ENCODE measurements around the gene CCDC33.
A peak's percentile ranks its signal among the peaks of the same experiment; 100 is the strongest.

Gene CCDC33

GRCh38 chr15:74235962-74236361, at the start of gene CCDC33:
TSS of gene CCDC33 (plus strand) at chr15:74236326. CDS start at chr15:74236720, 394 bp downstream.
- no peak for DNase-seq

GRCh38 chr15:74188216-74188615, 47.9 kb upstream of the CCDC33 start:
- no peak for DNase-seq

- no peak for DNase-seq
Measured at GRCh38 chr15:74191798-74192197, 44.3 kb upstream of the CCDC33 start.

GRCh38 chr15:74192751-74193150, 43.4 kb upstream of the CCDC33 start:
- no peak for DNase-seq

GRCh38 chr15:74193299-74193718, 42.8 kb upstream of the CCDC33 start:
- no peak for DNase-seq

GRCh38 chr15:74193905-74194304, 42.2 kb upstream of the CCDC33 start:
- no peak for DNase-seq

GRCh38 chr15:74194572-74195559, 41.3 kb upstream of the CCDC33 start:
- DNase-seq = no peak

- DNase-seq = peak; percentile 59
Measured at GRCh38 chr15:74196175-74196574, 40.0 kb upstream of the CCDC33 start.

GRCh38 chr15:74197176-74197965, 38.8 kb upstream of the CCDC33 start:
- DNase-seq = no peak

GRCh38 chr15:74199297-74199652, 36.9 kb upstream of the CCDC33 start:
- DNase-seq = no peak

GRCh38 chr15:74200412-74200815, 35.7 kb upstream of the CCDC33 start:
- no peak for DNase-seq

- peak; percentile 77 for DNase-seq
Measured at GRCh38 chr15:74200871-74201419, 35.2 kb upstream of the CCDC33 start.

- DNase-seq = no peak
Measured at GRCh38 chr15:74201710-74202420, 34.3 kb upstream of the CCDC33 start.

- DNase-seq = no peak
Measured at GRCh38 chr15:74202452-74203401, 33.4 kb upstream of the CCDC33 start, which contains the start of gene STRA6. TSS of gene STRA6 (minus strand) at chr15:74202787. CDS start at chr15:74202267, 520 bp downstream.

GRCh38 chr15:74203914-74204431, 32.2 kb upstream of the CCDC33 start:
- peak; percentile 62 for DNase-seq

- no peak for DNase-seq
Measured at GRCh38 chr15:74205582-74205947, 30.6 kb upstream of the CCDC33 start.

GRCh38 chr15:74206801-74207281, 29.3 kb upstream of the CCDC33 start:
- DNase-seq = no peak

GRCh38 chr15:74207652-74208440, 28.3 kb upstream of the CCDC33 start:
- DNase-seq = no peak

- no peak for DNase-seq
Measured at GRCh38 chr15:74208496-74208895, 27.6 kb upstream of the CCDC33 start.

- DNase-seq = peak; percentile 70
Measured at GRCh38 chr15:74208901-74209559, 27.1 kb upstream of the CCDC33 start.

Data from right hindlimb (tissue), 1 donor.